Measurements from ENCODE around the gene EGLN3.
"Not testable (repeated sequence)": the region's sequence is repeated elsewhere in the genome, so short reads cannot be mapped to it uniquely, and the experiment has no call there.

EGLN3 gene

GRCh38 chr14:33950320-33951182 lies at the start of gene EGLN3:
TSS of gene EGLN3 (minus strand) at chr14:33951074. CDS start at chr14:33950752, 322 bp downstream.
- DNase-seq (ENCODE audit: low read depth in 2 of 2), result peak; percentile 5 to 23

- no peak for DNase-seq (ENCODE audit: low read depth in 2 of 2)
Measured at GRCh38 chr14:34000396-34000795, 49.5 kb upstream of the EGLN3 start.

GRCh38 chr14:33999771-34000291 lies 49.0 kb upstream of the EGLN3 start:
- DNase-seq (ENCODE audit: low read depth in 2 of 2), result no peak

- no peak for DNase-seq (ENCODE audit: low read depth in 2 of 2)
Measured at GRCh38 chr14:33997611-33998010, 46.7 kb upstream of the EGLN3 start.

GRCh38 chr14:33996462-33996861 lies 45.6 kb upstream of the EGLN3 start:
- no peak for DNase-seq (ENCODE audit: low read depth in 2 of 2)

GRCh38 chr14:33993246-33993645 lies 42.4 kb upstream of the EGLN3 start:
- no peak for DNase-seq (ENCODE audit: low read depth in 2 of 2)

GRCh38 chr14:33992274-33993007 lies 41.6 kb upstream of the EGLN3 start:
- DNase-seq (ENCODE audit: low read depth in 2 of 2), result no peak

- no peak for DNase-seq (ENCODE audit: low read depth in 2 of 2)
Measured at GRCh38 chr14:33990790-33991189, 39.9 kb upstream of the EGLN3 start.

GRCh38 chr14:33987565-33988080 lies 36.7 kb upstream of the EGLN3 start:
- no peak for DNase-seq (ENCODE audit: low read depth in 2 of 2)

GRCh38 chr14:33986804-33987203 lies 35.9 kb upstream of the EGLN3 start:
- no peak for DNase-seq (ENCODE audit: low read depth in 2 of 2)

- DNase-seq (ENCODE audit: low read depth in 2 of 2), result no peak
Measured at GRCh38 chr14:33985242-33985641, 34.4 kb upstream of the EGLN3 start.

- no peak for DNase-seq (ENCODE audit: low read depth in 2 of 2)
Measured at GRCh38 chr14:33979613-33980276, 28.9 kb upstream of the EGLN3 start.

- no peak for DNase-seq (ENCODE audit: low read depth in 2 of 2)
Measured at GRCh38 chr14:33978892-33979612, 28.2 kb upstream of the EGLN3 start.

- no peak for DNase-seq (ENCODE audit: low read depth in 2 of 2)
Measured at GRCh38 chr14:33972583-33973081, 21.8 kb upstream of the EGLN3 start.

GRCh38 chr14:33969846-33970245 lies 19.0 kb upstream of the EGLN3 start:
- not testable (repeated sequence) for DNase-seq (ENCODE audit: low read depth in 2 of 2)

GRCh38 chr14:33968722-33969121 lies 17.8 kb upstream of the EGLN3 start:
- no peak for DNase-seq (ENCODE audit: low read depth in 2 of 2)

- DNase-seq (ENCODE audit: low read depth in 2 of 2), result no peak
Measured at GRCh38 chr14:33967138-33967537, 16.3 kb upstream of the EGLN3 start.

GRCh38 chr14:33966276-33966675 lies 15.4 kb upstream of the EGLN3 start:
- DNase-seq (ENCODE audit: low read depth in 2 of 2), result no peak

- DNase-seq (ENCODE audit: low read depth in 2 of 2), result no peak
Measured at GRCh38 chr14:33964599-33965317, 13.9 kb upstream of the EGLN3 start.

- no peak for DNase-seq (ENCODE audit: low read depth in 2 of 2)
Measured at GRCh38 chr14:33963892-33964291, 13.0 kb upstream of the EGLN3 start.
